Colon (tissue), 2 donors: ENCODE measurements around the gene ERC1.

Experiments
- FAIRE-seq: peaks from 2 replicates; lab custom pipeline; 2012; peaks lifted over from hg19 to GRCh38; lab: Jason Lieb, UNC
- donor health status: control.
- donor health status: control.

ERC1 gene

GRCh38 chr12:990661-991349 lies at the start of gene ERC1:
ERC1 (plus strand) TSS chr12:991223; CDS start chr12:1027904, 36,681 bp downstream.
- no peak for FAIRE-seq

GRCh38 chr12:943051-943450 lies 48.0 kb upstream of the ERC1 start:
- FAIRE-seq = no peak

- no peak for FAIRE-seq
Observed at GRCh38 chr12:944211-944610, 46.8 kb upstream of the ERC1 start.

GRCh38 chr12:946212-946611 lies 44.8 kb upstream of the ERC1 start:
- no peak for FAIRE-seq

GRCh38 chr12:946631-947030 lies 44.4 kb upstream of the ERC1 start:
- FAIRE-seq = no peak

- no peak for FAIRE-seq
Observed at GRCh38 chr12:948238-948637, 42.8 kb upstream of the ERC1 start.

GRCh38 chr12:949453-950191 lies 41.4 kb upstream of the ERC1 start, which contains the start of gene RAD52:
RAD52 (minus strand) TSS chr12:949694; CDS start chr12:933058, 16,636 bp downstream.
- FAIRE-seq = peak; percentile 51

GRCh38 chr12:951176-951575 lies 39.8 kb upstream of the ERC1 start:
- FAIRE-seq = no peak

- no peak for FAIRE-seq
Observed at GRCh38 chr12:953776-954175, 37.2 kb upstream of the ERC1 start.

- no peak for FAIRE-seq
Observed at GRCh38 chr12:954741-955140, 36.3 kb upstream of the ERC1 start.

GRCh38 chr12:955939-956338 lies 35.1 kb upstream of the ERC1 start:
- FAIRE-seq = no peak

- FAIRE-seq = no peak
Observed at GRCh38 chr12:958588-959123, 32.4 kb upstream of the ERC1 start.

GRCh38 chr12:966724-967123 lies 24.3 kb upstream of the ERC1 start:
- FAIRE-seq = no peak

GRCh38 chr12:967641-968040 lies 23.4 kb upstream of the ERC1 start:
- FAIRE-seq = no peak

GRCh38 chr12:968545-968944 lies 22.5 kb upstream of the ERC1 start:
- no peak for FAIRE-seq

- no peak for FAIRE-seq
Observed at GRCh38 chr12:969821-970220, 21.2 kb upstream of the ERC1 start.

GRCh38 chr12:971991-972390 lies 19.0 kb upstream of the ERC1 start:
- no peak for FAIRE-seq

- no peak for FAIRE-seq
Observed at GRCh38 chr12:974271-974862, 16.7 kb upstream of the ERC1 start.

- FAIRE-seq = no peak
Observed at GRCh38 chr12:976644-977043, 14.4 kb upstream of the ERC1 start.

- FAIRE-seq = no peak
Observed at GRCh38 chr12:977156-977555, 13.9 kb upstream of the ERC1 start.

GRCh38 chr12:979349-979748 lies 11.7 kb upstream of the ERC1 start:
- FAIRE-seq = no peak

GRCh38 chr12:981176-981828 lies 9.7 kb upstream of the ERC1 start:
- no peak for FAIRE-seq

GRCh38 chr12:981961-982360 lies 9.1 kb upstream of the ERC1 start:
- FAIRE-seq = no peak
